PC-3 (cell line): ENCODE results near the gene PTPRD.

Experiments used
- EZH2 ChIP-seq: fragments of 300-600 bp; sonication (generic); IDR thresholded peaks from one replicate; pipeline ENCODE4 v1.6.1; 2017; ENCODE audit warnings: antibody characterized with exemption, mild to moderate bottlenecking, low read length; ENCODE audit not compliant: unreplicated experiment
- EZH2phosphoT487 ChIP-seq: fragments of 300-600 bp; sonication (generic); IDR thresholded peaks from 2 replicates; pipeline ENCODE4 v1.6.1; 2018; ENCODE audit warnings: mild to moderate bottlenecking, antibody characterized with exemption, low read length, borderline replicate concordance
- TF ChIP-seq, protein P1 (sequence below): fragments of 300-600 bp; sonication (generic); conservative IDR thresholded peaks from 2 replicates; pipeline ENCODE4 v1.5.1; 2017; ENCODE audit warnings: antibody characterized with exemption, low read depth, mild to moderate bottlenecking, low read length

- TF ChIP-seq, protein P1, sequence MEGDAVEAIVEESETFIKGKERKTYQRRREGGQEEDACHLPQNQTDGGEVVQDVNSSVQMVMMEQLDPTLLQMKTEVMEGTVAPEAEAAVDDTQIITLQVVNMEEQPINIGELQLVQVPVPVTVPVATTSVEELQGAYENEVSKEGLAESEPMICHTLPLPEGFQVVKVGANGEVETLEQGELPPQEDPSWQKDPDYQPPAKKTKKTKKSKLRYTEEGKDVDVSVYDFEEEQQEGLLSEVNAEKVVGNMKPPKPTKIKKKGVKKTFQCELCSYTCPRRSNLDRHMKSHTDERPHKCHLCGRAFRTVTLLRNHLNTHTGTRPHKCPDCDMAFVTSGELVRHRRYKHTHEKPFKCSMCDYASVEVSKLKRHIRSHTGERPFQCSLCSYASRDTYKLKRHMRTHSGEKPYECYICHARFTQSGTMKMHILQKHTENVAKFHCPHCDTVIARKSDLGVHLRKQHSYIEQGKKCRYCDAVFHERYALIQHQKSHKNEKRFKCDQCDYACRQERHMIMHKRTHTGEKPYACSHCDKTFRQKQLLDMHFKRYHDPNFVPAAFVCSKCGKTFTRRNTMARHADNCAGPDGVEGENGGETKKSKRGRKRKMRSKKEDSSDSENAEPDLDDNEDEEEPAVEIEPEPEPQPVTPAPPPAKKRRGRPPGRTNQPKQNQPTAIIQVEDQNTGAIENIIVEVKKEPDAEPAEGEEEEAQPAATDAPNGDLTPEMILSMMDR: no peak
- no peak for TF ChIP-seq EZH2
- no peak for TF ChIP-seq EZH2phosphoT487
Observed at GRCh38 chr9:8812888-8813287, 1799.9 kb downstream of the PTPRD start.
